ENCODE data around the gene EEA1. TPM values are rescaled to one million over a fixed set of nuclear protein-coding genes. Genes with fewer than 3 reads are reported as not detected.

Gene EEA1
- total RNA-seq, 2 experiments from 2014 or later, result 10.5 to 11.1 TPM

DNA sequence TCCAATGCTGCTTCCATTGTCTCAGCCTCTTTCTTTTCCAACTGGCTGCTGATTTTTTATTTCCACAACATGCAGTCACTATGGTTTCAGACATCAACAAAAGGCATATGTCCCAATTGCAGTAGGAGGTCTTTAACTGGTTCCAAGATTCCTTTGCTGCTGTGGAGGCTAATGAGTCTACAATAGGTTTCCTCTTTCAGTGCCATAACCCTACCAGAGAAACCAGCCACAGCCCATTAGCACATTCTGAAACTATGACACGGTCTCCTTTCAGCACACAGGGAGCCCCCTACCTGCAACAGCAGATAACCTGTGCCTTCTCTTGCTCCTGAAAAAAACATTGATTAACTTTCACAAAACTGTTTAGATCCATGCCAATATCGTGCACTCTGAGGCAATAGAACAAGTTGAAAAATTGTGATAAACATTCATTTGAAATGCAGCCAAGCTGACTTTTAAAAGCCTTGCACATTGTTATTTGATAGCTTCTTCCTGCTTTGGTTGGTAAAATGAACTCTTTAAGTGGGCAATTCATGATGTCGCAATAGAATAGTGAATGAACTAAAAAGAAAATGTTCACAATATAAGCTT lies 193.9 kb downstream of the EEA1 start:
- Histone ChIP-seq H3K4me1 (ENCODE audit: insufficient read depth, low read length) (no peaks in the 10 kb centered on the region), H3K4me3 (ENCODE audit: low read length) (no peak overlapping the region), H3K9me3 (ENCODE audit: control insufficient read depth in 1 of 2, insufficient read depth in 1 of 2, low read length in 2 of 2) (no peaks in the 10 kb centered on the region), H3K36me3 (ENCODE audit: insufficient read depth, low read length) (no peaks in the 10 kb centered on the region), H3K27ac (ENCODE audit: low read depth in 1 of 2, low read length in 2 of 2) (no peak overlapping the region), H3K27me3 (ENCODE audit: control insufficient read depth in 1 of 2, insufficient read depth in 2 of 2, low read length in 2 of 2) (peaks cover 0 to 6% of the 10 kb centered on the region in 2 experiments)
- Mint-ChIP-seq H3K27me3 (no peaks in the 10 kb centered on the region), H3K27ac (no peak overlapping the region), H3K36me3 (ENCODE audit: low read depth) (no peaks in the 10 kb centered on the region), H3K4me1 (ENCODE audit: low read depth) (peaks cover 11% of the 10 kb centered on the region), H3K9me3 (no peaks in the 10 kb centered on the region), H3K4me3 (no peak overlapping the region)
- DNase-seq (no peak), ATAC-seq (ENCODE audit: poor library complexity) (no peak)
- TF ChIP-seq, protein P1, sequence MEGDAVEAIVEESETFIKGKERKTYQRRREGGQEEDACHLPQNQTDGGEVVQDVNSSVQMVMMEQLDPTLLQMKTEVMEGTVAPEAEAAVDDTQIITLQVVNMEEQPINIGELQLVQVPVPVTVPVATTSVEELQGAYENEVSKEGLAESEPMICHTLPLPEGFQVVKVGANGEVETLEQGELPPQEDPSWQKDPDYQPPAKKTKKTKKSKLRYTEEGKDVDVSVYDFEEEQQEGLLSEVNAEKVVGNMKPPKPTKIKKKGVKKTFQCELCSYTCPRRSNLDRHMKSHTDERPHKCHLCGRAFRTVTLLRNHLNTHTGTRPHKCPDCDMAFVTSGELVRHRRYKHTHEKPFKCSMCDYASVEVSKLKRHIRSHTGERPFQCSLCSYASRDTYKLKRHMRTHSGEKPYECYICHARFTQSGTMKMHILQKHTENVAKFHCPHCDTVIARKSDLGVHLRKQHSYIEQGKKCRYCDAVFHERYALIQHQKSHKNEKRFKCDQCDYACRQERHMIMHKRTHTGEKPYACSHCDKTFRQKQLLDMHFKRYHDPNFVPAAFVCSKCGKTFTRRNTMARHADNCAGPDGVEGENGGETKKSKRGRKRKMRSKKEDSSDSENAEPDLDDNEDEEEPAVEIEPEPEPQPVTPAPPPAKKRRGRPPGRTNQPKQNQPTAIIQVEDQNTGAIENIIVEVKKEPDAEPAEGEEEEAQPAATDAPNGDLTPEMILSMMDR (IDR thresholded peaks at IDR 0.05), result no peak
- intact Hi-C loops (cut with DNase I, micrococcal nuclease), result no loop called here
- CTCF ChIA-PET, result no interaction called here
- POLR2A ChIA-PET, result no interaction called here

DNA sequence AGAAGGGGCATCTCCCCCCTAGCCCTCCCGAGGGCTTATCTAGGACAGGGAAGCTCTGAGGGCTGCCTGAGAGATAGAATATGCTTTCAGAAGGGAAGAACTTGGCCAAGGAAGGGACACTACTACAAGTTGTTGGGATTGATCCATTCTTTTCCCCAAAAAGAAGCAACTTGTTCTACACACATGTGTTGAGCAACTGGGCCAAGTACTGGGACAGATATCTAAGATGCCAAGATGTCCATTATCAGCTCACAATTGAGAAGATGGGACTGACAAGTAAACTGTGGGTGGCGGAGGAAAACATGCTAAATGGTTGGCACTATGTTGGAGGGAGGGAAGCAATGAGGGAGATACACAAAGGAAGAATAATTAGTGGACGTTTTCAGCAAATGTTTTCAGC lies 195.4 kb downstream of the EEA1 start:
- no peaks in the 10 kb centered on the region for H3K9me3 Mint-ChIP-seq
- H3K27me3 ChIP-seq (ENCODE audit: control insufficient read depth in 1 of 2, insufficient read depth in 2 of 2, low read length in 2 of 2), result peaks cover 0 to 6% of the 10 kb centered on the region in 2 experiments
- CTCF ChIA-PET, result interaction anchor here (1.0 kb wide), 1 partner anchor 10 kb away, joined by 3 read pairs; no protein-coding TSS in a partner anchor
- H3K4me1 Mint-ChIP-seq (ENCODE audit: low read depth), result peaks cover 11% of the 10 kb centered on the region
- no peaks in the 10 kb centered on the region for H3K4me1 ChIP-seq (ENCODE audit: insufficient read depth, low read length)
- no peaks in the 10 kb centered on the region for H3K36me3 Mint-ChIP-seq (ENCODE audit: low read depth)
- DNase-seq (no peak), ATAC-seq (ENCODE audit: poor library complexity) (no peak)
- POLR2A ChIA-PET, result no interaction called here
- no peaks in the 10 kb centered on the region for H3K36me3 ChIP-seq (ENCODE audit: insufficient read depth, low read length)
- no peak overlapping the region for H3K4me3 Mint-ChIP-seq
- no peaks in the 10 kb centered on the region for H3K27me3 Mint-ChIP-seq
- H3K9me3 ChIP-seq (ENCODE audit: control insufficient read depth in 1 of 2, insufficient read depth in 1 of 2, low read length in 2 of 2), result no peaks in the 10 kb centered on the region
- H3K4me3 ChIP-seq (ENCODE audit: low read length), result no peak overlapping the region
- no peak overlapping the region for H3K27ac Mint-ChIP-seq
- H3K27ac ChIP-seq (ENCODE audit: low read depth in 1 of 2, low read length in 2 of 2), result no peak overlapping the region
- intact Hi-C loops (cut with DNase I, micrococcal nuclease), result no loop called here
- TF ChIP-seq, protein P1 (IDR thresholded peaks at IDR 0.05), result no peak

DNA sequence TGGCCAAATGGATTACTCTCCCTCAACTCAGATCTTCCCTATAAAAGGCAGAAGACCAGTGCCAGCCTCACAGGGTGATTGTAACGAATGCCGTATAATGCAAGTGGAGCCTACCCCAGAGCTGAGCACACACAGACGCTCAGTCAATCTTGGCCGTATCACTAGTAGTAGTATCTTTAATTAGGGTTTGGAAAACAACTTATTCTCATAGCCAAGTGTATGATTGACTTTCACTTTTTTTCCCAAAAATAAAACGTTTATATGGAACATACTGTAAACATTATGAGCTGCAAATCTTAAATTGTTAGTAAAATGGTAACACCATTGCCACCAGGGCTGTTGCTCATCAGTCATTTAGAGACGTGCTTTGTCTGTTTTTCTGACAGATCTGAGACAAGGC lies 195.9 kb downstream of the EEA1 start:
- intact Hi-C loops (cut with DNase I, micrococcal nuclease), result no loop called here
- no peak for DNase-seq
- no peaks in the 10 kb centered on the region for H3K36me3 Mint-ChIP-seq (ENCODE audit: low read depth)
- no peak overlapping the region for H3K27ac ChIP-seq (ENCODE audit: low read depth in 1 of 2, low read length in 2 of 2)
- TF ChIP-seq, protein P1 (IDR thresholded peaks at IDR 0.05), result no peak
- no peak overlapping the region for H3K4me3 ChIP-seq (ENCODE audit: low read length)
- H3K4me3 Mint-ChIP-seq, result no peak overlapping the region
- no peak for ATAC-seq (ENCODE audit: poor library complexity)
- H3K27me3 ChIP-seq (ENCODE audit: control insufficient read depth in 1 of 2, insufficient read depth in 2 of 2, low read length in 2 of 2), result peaks cover 0 to 6% of the 10 kb centered on the region in 2 experiments
- H3K9me3 Mint-ChIP-seq, result no peaks in the 10 kb centered on the region
- H3K27me3 Mint-ChIP-seq, result no peaks in the 10 kb centered on the region
- H3K4me1 Mint-ChIP-seq (ENCODE audit: low read depth), result peaks cover 11% of the 10 kb centered on the region
- H3K27ac Mint-ChIP-seq, result no peak overlapping the region
- no peaks in the 10 kb centered on the region for H3K36me3 ChIP-seq (ENCODE audit: insufficient read depth, low read length)
- H3K4me1 ChIP-seq (ENCODE audit: insufficient read depth, low read length), result no peaks in the 10 kb centered on the region
- ChIA-PET CTCF (interaction anchor here (1.0 kb wide), 1 partner anchor 10 kb away, joined by 3 read pairs; no protein-coding TSS in a partner anchor), POLR2A (no interaction called here)
- H3K9me3 ChIP-seq (ENCODE audit: control insufficient read depth in 1 of 2, insufficient read depth in 1 of 2, low read length in 2 of 2), result no peaks in the 10 kb centered on the region
